OCI-LY3 (cell line): ENCODE data around the gene TFDP1.

Experiments used
- EZH2phosphoT487 ChIP-seq: fragments of 200-600 bp; shearing (Covaris generic); IDR thresholded peaks from 2 replicates; pipeline ENCODE4 v1.6.1; 2018; ENCODE audit warnings: antibody characterized with exemption, mixed run types, low read depth
- TF ChIP-seq, protein P1 (sequence below): fragments of 200-600, 300-600 bp; sonication (generic); IDR thresholded peaks from 2 replicates; pipeline ENCODE4 v1.5.1; 2014; ENCODE audit warnings: antibody characterized with exemption, low read length, low read depth

DNA sequence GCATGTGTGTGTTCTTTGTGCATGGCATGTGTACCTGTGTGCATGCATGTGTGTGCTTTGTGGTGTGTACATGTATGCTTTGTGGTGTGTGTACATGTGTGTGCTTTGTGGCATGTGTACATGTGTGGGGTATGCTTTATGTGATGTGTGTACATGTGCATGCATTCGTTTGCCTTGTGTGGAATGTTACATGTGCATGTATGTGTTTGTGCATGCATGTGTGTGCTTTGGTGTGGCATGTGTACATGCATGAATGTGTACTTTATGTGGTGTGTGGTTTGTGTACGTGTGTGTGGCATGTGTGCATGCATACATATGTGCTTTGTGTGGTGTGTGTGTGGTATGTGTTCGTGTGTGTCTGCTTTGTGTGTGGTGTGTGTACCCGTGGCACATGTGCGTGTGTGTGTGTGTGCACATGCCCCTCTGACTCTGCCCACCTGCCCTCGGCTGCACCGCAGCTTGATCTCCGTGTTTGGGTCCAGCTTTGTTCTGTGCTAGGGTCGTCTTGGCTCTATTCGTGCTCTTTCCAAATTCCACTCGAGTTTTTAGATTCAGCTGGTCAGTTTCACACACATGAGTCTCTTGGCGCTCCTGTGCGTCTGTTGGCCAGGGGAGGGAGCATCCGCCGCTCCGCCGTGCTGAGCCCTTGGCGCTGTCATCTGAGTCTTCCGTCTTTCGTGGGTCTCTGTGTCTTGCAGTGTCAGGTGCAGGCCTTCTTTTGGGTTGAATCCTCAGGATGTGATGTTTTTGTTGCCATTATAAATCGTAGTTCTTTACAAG lies 46.5 kb upstream of the TFDP1 start:
- TF ChIP-seq, protein P1, sequence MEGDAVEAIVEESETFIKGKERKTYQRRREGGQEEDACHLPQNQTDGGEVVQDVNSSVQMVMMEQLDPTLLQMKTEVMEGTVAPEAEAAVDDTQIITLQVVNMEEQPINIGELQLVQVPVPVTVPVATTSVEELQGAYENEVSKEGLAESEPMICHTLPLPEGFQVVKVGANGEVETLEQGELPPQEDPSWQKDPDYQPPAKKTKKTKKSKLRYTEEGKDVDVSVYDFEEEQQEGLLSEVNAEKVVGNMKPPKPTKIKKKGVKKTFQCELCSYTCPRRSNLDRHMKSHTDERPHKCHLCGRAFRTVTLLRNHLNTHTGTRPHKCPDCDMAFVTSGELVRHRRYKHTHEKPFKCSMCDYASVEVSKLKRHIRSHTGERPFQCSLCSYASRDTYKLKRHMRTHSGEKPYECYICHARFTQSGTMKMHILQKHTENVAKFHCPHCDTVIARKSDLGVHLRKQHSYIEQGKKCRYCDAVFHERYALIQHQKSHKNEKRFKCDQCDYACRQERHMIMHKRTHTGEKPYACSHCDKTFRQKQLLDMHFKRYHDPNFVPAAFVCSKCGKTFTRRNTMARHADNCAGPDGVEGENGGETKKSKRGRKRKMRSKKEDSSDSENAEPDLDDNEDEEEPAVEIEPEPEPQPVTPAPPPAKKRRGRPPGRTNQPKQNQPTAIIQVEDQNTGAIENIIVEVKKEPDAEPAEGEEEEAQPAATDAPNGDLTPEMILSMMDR: no peak
- no peak for TF ChIP-seq EZH2phosphoT487
